Stimulated activated CD8-positive, alpha-beta memory T cell treated with anti-CD3 and anti-CD28 coated beads, Interleukin-7, amount 100 ng/mL, for 1 hour (primary cell): Measurements from ENCODE around the gene HRK.

Experiments
- DNase-seq, 2 donors: peaks; one replicate each; pipeline ENCODE4 v3.0.0-alpha.2; 2020; ENCODE audit warnings: low read depth in 2 of 2

HRK gene

DNA sequence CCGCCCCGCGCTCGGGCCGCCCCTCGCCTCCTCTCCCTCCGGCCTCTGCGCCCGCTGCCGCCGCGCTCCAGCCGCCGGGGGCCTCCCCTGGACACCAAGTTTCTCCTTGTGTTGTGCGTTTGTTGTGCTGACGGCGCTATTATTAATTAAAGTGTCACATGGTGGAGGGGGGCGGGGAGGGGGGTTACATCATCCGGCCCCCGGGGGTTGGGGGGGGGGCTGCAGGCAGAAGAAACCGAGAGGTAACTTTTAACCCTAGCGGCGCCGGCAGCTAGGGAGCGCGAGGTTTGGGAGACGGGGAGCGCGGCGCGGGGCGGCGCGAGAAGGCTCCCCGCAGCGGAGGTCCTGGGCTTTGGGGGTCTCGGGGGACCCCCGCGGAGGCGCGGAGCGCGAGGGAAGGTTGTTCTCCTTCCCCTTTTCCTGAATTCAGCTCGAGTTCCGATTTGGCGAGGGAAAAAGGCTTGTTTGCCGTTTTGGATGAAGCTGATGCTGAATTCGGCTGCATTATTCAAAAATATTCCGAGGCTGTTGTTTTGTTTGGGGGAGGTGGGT lies at the start of gene HRK:
TSS of gene HRK (minus strand) at position 117 of the 552 bp plus-strand sequence. CDS start 134 bp downstream, outside the sequence.
- no peak for DNase-seq

DNA sequence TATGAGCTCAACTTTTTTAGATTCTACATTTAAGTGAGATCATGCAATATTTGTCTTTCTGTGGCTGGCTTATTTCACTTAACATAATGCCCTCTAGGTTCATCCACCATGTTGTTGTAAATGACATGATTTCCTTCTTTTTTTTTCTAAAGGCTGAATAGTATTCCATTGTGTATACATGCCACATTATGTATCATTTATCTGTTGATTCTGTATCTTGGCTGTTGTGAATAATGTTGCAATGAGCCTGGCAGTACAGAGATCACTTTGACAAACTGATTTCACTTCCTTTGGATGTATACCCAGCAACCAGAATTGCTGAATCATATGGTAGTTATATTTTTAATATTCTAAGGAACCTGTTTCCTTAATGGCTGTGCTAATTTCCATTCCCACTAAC lies 48.6 kb upstream of the HRK start:
- no peak for DNase-seq

DNA sequence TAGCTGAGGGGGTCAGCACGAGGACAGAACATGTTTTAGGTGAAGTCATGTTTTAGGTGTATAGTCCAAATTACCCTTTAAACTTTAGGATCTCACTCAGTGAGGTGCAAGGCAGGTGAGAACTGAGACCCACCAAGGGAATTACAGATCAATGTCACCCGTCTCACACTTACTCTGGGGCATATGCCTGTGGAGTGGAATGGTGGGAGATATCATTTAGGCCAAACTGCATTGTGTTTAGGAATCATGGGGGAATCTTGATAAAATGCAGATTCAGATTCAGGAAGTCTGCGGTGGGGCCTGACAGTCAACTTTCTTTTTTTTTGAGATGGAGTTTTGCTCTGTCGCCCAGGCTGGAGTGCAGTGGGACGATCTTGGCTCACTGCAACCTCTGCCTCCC lies 47.3 kb upstream of the HRK start:
- no peak for DNase-seq

DNA sequence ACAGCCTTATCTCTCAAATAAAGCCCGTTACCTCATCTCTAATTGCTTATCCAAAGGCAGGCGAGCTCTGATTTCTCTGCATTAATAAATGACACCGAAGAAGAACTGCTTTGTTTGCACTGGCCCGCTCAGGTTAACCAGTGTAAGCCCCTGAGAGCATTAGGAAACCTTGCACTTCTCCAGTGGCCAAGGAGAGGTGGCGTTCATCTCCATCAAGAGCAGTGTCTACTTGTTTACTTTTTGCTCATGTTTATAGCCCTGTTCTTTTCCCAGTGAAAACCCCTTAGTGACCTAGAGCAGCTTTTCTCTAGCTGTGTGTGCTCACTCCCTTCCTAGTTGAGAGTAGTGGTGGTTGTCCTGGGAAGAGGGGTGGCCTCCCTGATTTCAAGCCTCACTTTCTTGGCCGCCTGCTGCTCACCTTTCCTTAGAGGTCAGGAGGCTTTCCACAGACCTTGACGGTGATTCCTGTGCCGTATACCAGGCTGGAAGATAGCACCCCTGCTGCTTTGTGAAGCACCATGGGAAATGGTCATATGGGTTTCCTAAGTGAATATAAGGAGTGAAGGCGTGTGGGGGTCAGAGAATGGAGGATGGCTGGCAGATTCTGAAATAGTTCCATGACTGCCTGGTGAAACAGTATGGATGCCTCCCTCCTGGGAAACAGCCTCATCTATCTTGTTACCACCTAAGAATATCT lies 46.2 kb upstream of the HRK start:
- no peak for DNase-seq

DNA sequence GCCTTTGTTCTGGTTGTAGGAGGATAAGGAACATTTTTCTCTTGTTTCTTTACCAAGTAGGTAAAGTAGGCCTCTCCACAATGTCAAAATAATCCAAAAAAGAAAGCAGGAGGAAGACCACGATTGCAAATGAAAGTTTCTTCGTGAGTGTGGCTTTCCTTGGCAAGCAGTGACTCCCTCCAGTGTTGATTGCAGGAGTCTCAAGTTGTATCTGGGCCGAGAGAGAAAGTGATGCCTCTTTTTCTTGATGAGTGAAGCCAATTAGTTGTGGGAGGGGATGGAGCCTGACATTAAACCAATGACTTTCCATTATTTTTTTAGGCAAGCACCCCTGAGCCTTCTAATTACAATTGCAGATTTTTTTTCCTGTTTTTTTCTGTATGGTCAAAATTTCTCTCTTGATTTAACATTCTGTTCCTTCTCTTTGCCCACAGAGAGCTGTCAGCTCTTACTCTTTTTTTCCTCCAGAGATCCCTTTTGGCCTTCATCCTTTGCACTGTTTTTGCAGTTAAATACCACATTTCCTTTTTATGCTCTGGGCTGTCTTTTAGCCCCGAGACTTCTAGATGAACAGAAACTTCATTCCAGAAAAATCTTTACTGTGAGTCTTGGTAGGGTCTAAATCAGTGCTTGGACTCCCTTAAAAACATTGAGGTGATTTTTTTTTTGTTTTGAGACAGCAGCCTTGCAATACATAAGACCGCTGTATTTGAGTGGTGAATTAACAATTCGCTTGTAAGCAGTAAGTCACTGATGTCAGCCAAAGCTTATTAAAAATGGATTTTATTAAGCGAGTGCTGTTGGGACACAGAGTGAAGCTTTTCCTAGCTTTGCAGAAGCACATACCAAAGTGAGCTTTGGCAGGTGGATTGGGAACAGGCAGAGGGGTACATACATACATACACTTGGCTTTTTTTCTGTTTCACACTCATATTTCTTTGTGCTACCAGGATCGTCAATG lies 45.3 kb upstream of the HRK start:
- DNase-seq = no peak

DNA sequence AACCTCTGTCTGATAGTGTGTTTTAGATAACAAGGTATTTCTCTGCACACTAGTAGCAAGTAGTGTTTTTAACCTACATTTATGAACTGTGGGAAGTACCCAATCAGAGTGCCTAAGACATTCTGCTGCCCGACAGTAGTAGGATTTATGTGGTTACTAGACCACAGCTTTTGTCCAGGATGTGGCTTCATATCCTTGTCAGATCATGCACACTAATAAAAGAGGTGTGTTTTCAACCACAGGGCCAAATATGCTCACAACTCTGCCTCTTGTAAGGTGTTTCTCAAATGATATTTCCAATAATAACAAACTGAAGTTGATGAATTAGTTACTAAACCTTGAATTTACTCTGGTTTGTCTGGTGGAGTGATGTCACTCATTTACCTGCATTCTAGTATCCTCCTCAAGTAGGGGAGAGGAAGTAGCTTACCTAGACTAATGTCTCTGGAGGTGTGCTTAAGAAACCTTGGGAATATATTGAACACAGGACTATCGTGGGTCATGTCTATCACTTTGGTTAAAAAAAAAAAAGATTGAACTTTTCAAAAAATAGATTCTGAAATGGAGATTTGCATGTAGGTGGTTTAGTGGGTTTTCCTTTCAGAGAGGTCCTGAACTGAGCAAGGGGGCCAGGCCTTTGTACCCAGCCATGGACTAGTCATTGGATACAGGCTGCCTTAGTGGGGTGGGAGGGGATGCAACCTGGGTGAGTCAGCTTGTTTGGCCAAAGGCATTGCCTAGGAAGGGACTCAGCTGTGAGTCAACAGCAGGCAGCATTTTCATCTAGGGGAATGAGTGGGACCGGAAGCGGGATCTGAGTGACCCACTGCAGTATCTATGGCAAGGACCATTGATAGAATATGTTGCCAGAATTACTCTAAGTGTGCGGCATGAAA lies 43.6 kb upstream of the HRK start:
- peak in 1 of 2 donors; percentile 28 for DNase-seq

DNA sequence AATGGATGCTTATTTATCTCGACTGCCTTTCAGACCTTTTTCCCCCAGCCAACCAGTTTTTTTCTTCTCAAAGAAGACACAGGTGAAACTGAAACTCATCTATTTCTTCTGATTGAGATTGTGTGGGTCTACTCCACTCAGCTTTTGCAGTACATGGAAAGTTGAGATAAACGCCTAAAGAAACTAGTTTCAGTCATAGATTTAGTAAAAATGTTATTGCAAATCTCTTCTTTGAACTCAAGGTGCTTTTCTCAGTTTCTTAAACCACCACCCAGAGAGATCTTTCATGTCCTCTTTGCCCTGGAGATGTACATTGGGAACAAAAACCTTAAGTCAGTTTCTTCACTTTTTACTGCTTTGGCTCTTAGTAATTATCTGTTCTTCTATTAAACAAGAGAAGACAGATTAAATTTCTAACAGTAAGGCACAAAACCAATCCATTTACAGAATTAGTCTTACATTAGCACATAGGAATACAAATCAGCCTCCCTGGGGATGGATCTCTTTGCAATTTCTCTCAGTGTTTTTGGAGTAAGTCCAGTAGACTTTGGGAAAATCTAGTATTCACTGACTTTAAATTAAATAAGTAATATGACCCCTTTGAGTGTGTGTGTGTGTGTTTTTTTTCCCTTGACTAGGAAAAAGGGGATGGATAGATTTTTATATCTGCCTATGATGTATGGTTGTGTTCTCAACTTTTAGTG lies 41.1 kb upstream of the HRK start:
- DNase-seq = no peak

DNA sequence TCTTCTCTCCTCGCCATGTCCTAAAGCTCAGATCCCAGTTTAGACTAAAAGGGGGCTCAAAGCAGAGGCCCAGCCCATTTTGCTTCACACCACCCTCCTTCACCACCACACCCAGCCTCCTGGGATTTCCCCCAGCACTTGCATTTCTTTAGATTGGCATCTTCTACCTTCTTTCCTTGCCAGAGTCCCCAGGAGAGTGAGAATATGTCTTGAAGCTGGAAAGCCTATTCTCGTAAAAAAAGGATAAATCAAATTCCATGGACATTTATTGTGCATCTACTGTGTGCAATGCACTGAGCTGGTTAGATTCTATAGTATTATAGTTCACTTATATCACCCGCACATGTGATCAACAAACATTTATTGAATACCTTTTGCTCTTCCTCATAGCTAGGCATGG lies 39.7 kb upstream of the HRK start:
- no peak for DNase-seq

DNA sequence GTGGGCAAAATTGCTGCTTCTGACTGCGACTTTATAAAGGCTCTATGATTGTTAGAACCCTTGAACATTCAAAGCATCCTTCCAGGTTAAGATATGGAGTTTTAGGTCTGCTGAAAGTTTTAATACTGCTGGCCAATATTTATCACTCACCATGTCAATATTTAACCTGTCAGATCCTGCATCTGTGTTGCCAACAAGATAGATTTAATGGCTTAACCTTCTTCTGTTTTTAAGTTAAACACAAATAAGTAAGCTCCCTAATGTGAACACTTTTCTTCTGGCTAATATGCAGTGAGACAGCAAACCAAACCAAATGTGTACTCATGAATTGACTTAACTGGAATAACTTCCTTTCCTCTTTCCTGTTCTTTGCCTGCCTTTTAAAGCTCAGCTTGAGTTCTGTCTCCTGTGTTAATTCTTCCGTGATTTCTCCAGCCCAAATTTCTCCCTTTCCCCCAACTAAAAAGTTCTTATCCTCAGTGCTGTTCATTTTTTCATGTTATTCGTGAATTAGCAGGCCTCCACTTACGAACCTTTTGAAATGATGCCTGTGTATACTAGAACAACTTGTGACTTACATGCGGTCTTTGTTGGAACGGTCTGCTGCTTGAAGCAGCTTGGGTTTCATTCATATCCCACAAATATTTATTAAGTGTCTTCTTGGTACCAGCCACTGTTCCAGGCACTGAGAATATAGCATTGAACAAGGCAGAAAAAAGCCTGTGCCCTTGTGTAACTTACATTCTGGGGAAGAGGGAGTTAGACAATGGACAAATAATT lies 38.7 kb upstream of the HRK start:
- no peak for DNase-seq

DNA sequence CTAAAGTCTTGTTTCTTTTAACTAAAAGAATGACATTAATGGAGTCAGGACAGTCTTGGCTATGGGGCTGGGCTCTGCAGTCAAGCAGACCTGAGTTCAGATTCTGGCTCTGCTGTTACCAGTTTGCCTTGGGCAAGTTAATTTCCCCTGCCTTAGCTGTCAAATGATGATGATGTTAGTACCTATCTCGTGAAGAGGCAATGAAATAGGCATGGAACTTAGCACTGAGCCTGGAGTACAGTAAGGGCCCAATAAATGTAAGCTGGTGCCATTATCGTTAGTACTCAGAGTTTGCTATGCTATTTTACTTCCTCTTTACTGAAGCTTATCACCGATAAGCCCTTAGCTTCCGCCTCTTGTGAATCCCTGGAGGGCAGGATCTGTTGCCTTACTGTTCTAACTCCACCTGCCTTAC lies 38.0 kb upstream of the HRK start:
- no peak for DNase-seq

DNA sequence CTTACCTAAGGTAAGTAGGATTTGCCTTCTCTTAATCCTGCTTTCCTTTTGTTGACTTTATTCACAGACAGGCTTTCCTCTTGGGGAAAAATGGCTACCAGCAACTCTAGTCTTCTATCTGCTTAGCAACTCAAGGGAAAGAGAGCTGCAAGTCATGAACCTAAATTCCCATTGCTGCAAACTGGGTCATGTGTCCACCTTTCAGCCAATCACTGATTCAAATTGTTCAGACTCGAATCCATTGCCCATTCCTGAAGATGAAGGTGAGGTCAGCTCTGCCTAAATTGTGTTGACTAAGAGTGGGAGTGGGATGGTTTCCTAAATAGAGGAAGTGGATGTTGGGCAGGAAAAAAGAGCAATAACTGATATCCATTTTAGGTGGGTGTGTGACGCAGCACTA lies 37.2 kb upstream of the HRK start:
- DNase-seq = no peak

DNA sequence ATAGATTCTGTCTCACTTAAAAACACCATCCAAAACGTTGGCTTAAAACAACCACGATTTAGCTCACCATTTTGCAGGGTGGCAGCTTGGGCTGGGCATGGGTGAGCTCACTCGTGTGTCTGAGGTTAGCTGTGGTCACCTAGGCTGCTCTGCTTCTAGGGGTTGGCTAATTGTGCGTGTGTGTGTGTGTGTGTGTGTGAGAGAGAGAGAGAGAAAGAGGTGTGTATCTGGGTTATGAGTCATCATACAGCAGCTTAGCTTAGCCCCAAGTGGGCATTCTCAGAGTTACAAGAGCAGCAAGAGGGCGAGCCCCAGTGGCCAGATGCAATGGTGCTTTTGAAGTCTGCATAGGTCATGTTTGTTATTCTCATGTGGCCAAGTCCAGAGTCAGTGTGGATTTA lies 35.5 kb upstream of the HRK start:
- DNase-seq = peak in 1 of 2 donors; percentile 24

DNA sequence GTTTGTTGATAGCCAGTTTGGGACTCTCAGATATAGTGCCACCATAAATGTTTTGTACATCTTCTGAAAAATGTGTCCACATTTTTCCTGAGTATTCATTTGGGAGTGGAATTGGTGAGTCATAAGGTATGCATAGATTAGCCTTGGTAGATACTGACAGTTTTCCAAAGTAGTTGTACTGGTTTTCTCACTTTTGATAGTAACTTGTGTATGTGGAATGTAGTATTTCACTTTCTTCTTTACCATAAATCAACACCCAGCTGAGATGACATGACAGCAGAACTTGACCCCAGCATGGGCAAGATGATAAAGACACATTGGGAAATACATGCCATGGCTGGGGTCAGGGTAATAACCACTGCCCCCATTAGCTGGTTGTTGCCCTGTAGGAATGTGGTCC lies 34.9 kb upstream of the HRK start:
- no peak for DNase-seq

DNA sequence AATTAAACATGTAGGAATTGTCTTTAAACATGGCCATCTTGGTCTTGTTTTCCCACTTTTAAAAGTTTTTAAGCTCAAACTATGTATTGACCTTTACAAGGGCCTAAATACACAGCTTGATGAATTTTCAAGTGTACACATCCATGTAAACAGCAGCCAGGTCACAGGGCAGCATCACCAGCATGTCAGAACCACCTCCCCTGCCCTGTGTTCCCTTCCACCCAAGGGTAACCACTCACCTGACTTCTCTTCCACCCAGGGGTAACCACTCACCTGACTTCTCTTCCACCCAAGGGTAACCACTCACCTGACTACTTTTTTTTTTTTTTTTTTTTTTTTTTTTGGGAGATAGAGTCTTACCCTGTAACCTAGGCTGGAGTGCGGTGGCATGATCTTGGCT lies 34.1 kb upstream of the HRK start:
- no peak for DNase-seq

DNA sequence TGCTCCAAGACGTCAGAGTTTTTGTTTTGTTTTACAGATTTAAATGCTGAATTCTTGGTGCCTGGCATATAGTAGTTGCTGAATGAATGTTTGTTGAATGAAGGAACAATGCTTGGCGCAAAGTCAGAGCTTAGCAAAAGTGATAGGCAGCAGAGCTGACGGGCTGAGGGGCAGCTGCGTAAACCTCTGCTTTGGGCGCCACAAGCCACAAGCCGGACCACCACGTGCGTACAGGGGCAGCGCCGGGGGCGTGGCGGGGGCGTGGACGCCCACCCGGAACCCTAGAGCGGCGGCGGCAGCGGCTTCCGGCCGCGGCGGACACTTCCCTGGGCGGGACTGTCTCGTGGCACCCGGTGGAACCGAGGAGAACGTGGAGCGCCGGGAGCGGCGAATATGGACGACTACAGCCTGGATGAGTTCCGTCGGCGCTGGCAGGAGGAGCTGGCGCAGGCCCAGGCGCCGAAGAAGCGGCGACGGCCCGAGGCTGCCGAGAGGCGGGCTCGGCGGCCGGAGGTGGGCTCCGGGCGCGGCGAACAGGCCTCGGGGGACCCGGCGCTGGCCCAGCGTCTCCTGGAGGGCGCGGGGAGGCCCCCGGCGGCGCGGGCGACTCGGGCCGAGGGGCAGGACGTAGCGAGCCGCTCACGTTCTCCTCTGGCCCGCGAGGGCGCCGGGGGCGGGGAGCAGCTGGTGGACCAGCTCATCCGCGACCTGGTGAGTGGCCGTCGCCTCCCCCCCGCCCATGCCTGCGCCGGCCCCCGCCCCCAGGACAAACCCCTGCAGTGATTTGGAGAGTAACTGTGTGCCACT lies 29.6 kb upstream of the HRK start, which contains the start of gene FBXW8:
TSS of gene FBXW8 (plus strand) at position 306 of the 807 bp plus-strand sequence. CDS start at position 394, 88 bp downstream.
- DNase-seq = peak; percentile 32 to 41

DNA sequence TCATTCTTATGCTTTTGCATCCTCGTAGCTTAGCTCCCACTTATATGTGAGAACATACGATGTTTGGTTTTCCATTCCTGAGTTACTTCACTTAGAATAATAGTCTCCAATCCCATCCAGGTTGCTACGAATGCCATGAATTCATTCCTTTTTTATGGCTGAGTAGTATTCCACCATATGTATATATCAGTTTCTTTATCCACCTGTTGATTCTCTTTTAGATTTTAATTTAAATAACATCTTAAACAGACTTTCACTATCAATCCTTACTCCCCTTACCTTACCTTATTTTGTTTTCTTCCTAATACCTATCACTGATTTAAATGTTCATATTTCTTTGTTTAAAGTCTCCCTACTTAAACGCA lies 29.0 kb upstream of the HRK start:
- DNase-seq = no peak

DNA sequence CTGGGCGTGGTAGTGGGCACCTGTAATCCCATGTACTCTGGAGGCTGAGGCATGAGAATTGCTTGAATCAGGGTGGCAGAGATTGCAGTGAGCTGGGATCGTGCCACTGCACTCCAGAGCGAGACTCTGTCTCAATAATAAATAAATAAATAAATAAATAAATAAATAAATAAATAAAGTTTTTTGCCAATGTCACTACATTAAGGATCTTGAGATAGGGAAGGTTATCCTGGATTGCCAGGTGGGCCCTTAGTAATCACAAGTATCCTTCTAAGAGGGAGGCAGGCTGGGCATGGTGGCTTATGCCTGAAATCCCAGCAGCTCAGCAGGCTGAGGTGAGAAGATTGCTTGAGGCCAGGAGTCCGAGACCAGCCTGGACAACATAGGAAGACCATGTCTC lies 25.0 kb upstream of the HRK start:
- DNase-seq = no peak

DNA sequence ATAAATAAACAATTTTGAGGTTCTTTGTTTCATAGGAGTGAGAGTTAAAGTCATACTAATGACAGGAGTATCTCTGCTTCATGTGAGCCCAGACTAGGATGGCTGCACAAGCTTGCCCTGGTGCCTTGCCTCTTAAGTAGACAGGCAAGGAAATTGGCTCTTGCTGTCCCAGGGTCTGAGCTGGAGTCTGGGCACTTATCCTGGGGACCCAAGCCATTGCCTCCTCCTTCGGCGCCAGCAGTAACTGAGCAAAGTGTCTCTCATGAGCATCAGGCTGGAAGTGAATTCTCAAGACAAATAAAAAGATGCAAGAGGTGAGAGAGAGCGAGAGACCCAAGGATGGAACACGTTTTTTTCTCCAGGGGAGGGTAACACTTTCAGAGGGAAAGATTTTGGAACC lies 22.6 kb upstream of the HRK start:
- no peak for DNase-seq

DNA sequence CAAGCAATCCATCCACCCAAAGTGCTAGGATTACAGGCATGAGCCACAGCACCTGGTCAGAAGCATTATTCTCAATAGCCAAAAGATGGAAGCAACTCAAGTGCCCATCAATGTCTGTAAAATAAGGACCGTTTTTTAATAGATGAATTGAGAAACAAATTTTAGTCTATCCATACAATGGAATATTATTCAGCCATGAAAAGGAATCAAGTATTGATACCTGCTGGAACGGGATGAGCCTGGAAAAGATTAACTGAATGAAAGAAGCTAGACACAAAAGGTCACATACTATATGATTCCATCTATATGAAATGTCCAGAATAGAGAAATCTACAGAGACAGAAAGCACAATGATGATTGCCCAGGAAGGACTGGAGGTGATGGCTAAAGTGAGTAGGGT lies 20.4 kb upstream of the HRK start:
- no peak for DNase-seq
